Pericardium fibroblast (primary cell): ENCODE data around the gene P3H1. TPM values are rescaled to one million over a fixed set of nuclear protein-coding genes. Genes with fewer than 3 reads are reported as not detected.

Experiments used
- total RNA-seq: library from RNA; depleted of rRNA; stranded (reverse); fragments of >200 nt; gene quantifications from 2 replicates; pipeline ENCODE4 v1.2.3, GENCODE V29; 2015

The P3H1 gene
- total RNA-seq: 144 and 214 TPM in 2 replicates

DNA sequence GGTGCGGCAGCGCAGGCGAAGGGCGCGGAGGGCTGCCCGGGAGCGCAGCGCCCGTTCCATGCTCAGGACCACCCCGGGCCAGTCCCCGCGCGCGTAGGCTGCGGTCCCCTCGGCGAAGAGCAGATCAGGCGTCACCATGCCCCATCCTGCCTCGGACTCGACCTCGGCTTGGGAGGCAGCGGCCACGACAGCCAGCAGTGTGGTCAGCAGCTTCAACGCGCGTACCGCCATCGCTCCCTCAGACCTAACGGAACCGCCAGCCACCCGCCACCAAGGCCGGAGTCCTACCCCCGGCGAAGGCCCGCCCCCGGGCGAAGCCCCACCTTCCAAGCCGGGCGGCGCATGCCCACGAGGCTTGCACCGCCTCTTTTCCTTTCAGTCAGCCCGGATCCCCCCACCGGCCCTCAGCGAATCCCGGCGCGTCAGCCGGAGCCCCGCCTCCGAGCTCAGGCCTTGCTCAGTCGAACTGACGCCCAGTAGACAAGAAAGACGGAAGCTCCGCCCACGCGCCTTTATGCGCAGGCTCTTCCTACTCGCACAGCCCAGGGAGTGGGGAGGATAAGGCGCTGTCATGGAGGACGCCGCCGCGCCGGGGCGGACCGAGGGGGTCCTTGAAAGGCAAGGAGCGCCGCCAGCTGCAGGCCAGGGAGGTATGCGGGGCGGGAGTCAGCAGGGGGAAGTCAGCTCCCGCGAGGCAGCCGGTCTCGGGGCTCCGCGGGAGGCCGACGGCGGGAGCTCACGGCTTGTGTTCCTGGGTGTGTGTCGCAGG, at the start of gene P3H1, which contains the start of gene C1orf50:
TSS of gene P3H1 (minus strand) at position 288 of the 769 bp plus-strand sequence. CDS start at position 231, 57 bp downstream.
TSS of gene C1orf50 (plus strand) at position 509 of the 769 bp plus-strand sequence. CDS start at position 572, 63 bp downstream.

DNA sequence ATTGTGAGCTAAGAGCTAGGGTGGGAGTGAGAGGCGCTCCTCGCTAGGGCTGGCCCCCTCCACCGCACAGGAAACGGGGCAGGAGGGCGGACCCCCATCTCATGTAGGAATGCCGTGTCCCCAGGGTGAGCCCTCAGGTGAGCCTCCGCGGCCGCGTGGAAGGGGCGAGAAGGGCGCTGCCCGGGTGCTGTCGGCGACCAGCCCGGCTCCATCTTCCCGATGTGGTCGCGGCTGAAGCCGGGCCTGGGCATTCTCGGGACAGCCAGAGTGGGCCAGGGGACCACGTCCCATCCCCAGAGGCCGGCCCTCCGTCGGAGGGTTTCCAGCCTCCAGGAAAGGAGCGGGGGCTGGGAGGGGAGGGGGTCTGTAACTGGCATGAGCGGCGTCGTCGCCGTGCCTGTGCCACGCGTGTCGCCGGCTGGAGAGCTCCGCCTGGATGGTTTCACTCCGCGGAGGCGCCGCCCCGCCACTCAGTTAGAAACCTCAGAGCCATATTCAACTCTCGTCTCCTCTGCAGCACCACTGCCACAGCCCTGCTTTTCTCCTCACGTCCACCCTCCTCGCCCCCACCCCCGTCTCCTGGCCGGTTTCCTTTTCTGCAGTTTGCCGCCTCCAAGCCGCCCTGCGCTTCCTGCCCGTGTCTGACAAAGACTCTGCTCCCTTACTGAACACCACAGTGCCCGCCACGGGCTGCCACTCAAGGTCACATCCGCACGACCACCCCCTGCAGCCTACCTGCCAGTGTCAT, 18.3 kb upstream of the P3H1 start, which contains the start of gene TMEM269:
TSS of gene TMEM269 (plus strand) at position 46 of the 748 bp plus-strand sequence. CDS start 4,903 bp downstream, outside the sequence.

GRCh38 chr1:42739753-42740700, 26.8 kb downstream of the P3H1 start, which contains the start of gene CLDN19:
Gene CLDN19 (minus strand): TSS chr1:42740236. CDS start chr1:42740063, 173 bp downstream.

Other genes starting within 250 kb of the P3H1 start
- 18.7 and 34.5 TPM in 2 replicates for gene PPIH, start 108.6 kb downstream of the P3H1 start, total RNA-seq
- 514 and 596 TPM in 2 replicates for gene YBX1, start 84.6 kb downstream of the P3H1 start, total RNA-seq
- not detected in 2 replicates for gene CLDN19, start 26.8 kb downstream of the P3H1 start, total RNA-seq
- 2.2 and 7.5 TPM in 2 replicates for gene C1orf50, start 221 bp upstream of the P3H1 start, total RNA-seq
- gene TMEM269, start 18.0 kb upstream of the P3H1 start, total RNA-seq: under 0.01 TPM in 1 of 2 replicates, not detected in the other
- gene ERMAP, start 50.1 kb upstream of the P3H1 start, total RNA-seq: 6.7 and 18.8 TPM in 2 replicates
- gene SVBP, start 50.4 kb upstream of the P3H1 start, total RNA-seq: 15.7 and 23.0 TPM in 2 replicates
- 7.5 and 8.3 TPM in 2 replicates for gene ZNF691, start 79.6 kb upstream of the P3H1 start, total RNA-seq
- gene SLC2A1, start 191.8 kb upstream of the P3H1 start, total RNA-seq: 85.2 and 131 TPM in 2 replicates